Ovary (tissue), 3 donors: ENCODE data around the gene PRXL2B.

Experiments used
- POLR2A ChIP-seq: fragments of 450-650 bp; IDR thresholded peaks from one replicate; pipeline ENCODE4 v1.6.1; 2017; ENCODE audit warnings: antibody characterized with exemption, mild to moderate bottlenecking, moderate library complexity
- TF ChIP-seq, protein P1 (sequence below), 3 donors: fragments of 450-650 bp in 2 of 3; fragments of 200-600 bp in 1 of 3; IDR thresholded peaks; one replicate each; pipeline versions ENCODE4 v1.5.1 to v1.8.0; 2016 to 2022; ENCODE audit warnings: antibody characterized with exemption in 3 of 3, mild to moderate bottlenecking in 1 of 3
- donor health status: DM: no; HTN: no; CAD: no.

GRCh38 chr1:2552189-2552588 is 34.4 kb upstream of the PRXL2B start:
- TF ChIP-seq, protein P1, sequence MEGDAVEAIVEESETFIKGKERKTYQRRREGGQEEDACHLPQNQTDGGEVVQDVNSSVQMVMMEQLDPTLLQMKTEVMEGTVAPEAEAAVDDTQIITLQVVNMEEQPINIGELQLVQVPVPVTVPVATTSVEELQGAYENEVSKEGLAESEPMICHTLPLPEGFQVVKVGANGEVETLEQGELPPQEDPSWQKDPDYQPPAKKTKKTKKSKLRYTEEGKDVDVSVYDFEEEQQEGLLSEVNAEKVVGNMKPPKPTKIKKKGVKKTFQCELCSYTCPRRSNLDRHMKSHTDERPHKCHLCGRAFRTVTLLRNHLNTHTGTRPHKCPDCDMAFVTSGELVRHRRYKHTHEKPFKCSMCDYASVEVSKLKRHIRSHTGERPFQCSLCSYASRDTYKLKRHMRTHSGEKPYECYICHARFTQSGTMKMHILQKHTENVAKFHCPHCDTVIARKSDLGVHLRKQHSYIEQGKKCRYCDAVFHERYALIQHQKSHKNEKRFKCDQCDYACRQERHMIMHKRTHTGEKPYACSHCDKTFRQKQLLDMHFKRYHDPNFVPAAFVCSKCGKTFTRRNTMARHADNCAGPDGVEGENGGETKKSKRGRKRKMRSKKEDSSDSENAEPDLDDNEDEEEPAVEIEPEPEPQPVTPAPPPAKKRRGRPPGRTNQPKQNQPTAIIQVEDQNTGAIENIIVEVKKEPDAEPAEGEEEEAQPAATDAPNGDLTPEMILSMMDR (IDR thresholded peaks at IDR 0.05) = no peak
- no peak for TF ChIP-seq POLR2A
